Daoy (cell line): ENCODE data around the gene CYP2E1. TPM values are rescaled to one million over a fixed set of nuclear protein-coding genes. Genes with fewer than 3 reads are reported as not detected.
"Not testable (repeated sequence)": the region's sequence is repeated elsewhere in the genome, so short reads cannot be mapped to it uniquely, and the experiment has no call there.

Experiments used
- DNase-seq: peaks from one replicate; pipeline ENCODE4 v3.0.0-alpha.2; 2015; ENCODE audit warnings: low read depth
- total RNA-seq: library from RNA; depleted of rRNA; stranded (reverse); fragments of >200 nt; shearing (Covaris generic); gene quantifications from 2 replicates; pipeline ENCODE4 v1.2.3, GENCODE V29; 2014; rRNA removed

Gene CYP2E1
- total RNA-seq, 1 experiment from 2014 or later, result 2.5 TPM

GRCh38 chr10:133569801-133570200, 42.6 kb downstream of the CYP2E1 start:
- not testable (repeated sequence) for DNase-seq

DNA sequence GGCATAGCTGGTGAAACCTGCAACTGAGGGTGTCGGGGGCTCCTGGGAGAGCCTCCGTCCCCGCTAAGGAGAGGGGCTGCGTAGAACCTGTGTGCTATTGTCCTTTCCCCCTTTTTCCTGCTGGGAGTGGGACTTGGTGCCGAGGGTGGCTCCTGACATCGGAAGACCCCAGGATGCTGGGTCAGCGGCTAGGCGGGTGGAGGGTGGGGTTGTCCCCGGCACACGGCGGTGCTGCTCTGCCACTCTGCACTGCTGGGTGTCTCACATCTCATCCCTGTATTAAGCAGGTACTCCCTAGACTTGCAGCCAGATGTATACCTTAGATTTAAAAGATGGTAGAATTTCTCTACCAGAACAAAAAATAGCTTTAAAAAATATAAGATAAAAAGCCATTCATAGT, 44.9 kb downstream of the CYP2E1 start:
- not testable (repeated sequence) for DNase-seq

GRCh38 chr10:133573460-133573859, 46.3 kb downstream of the CYP2E1 start:
- not testable (repeated sequence) for DNase-seq

DNA sequence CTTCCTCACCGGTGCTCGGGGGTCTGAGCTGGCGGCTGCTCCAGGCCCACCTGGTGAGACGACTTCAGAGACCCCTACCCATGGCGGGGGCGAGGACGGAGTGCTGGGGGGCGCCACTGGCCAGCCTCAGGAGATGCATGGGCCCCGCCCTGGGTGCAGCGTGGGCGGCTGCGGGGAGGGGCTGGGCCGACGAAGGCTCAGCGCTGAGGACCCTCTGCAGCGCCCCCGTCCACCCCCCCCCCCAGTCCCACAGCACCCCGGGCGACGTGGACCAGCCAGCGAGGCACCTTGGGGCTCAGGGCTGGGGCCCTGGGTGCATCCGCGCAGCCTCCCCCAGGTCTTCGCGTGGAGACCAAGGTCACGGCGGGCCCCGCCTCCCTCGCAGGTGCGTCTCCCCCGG, 49.9 kb downstream of the CYP2E1 start:
- DNase-seq, result not testable (repeated sequence)

Other genes starting within 250 kb of the CYP2E1 start
- gene TUBGCP2, start 218.5 kb upstream of the CYP2E1 start, total RNA-seq, result 19.8 and 21.6 TPM in 2 replicates
- gene ZNF511, start 218.4 kb upstream of the CYP2E1 start, total RNA-seq, result 29.8 and 40.9 TPM in 2 replicates
- not detected in 2 replicates for gene CALY, start 190.5 kb upstream of the CYP2E1 start, total RNA-seq
- not detected in 2 replicates for gene PRAP1, start 180.0 kb upstream of the CYP2E1 start, total RNA-seq
- gene FUOM, start 169.3 kb upstream of the CYP2E1 start, total RNA-seq, result 0.80 and 2.9 TPM in 2 replicates
- 79.0 and 94.8 TPM in 2 replicates for gene ECHS1, start 154.0 kb upstream of the CYP2E1 start, total RNA-seq
- gene PAOX, start 148.1 kb upstream of the CYP2E1 start, total RNA-seq, result 0.48 and 2.1 TPM in 2 replicates
- 35.8 and 51.0 TPM in 2 replicates for gene MTG1, start 133.2 kb upstream of the CYP2E1 start, total RNA-seq
- gene SPRN, start 102.7 kb upstream of the CYP2E1 start, total RNA-seq, result not detected in 2 replicates
- 0.06 and 0.40 TPM in 2 replicates for gene SCART1, start 73.4 kb upstream of the CYP2E1 start, total RNA-seq
- gene SYCE1, start 38.2 kb downstream of the CYP2E1 start, total RNA-seq, result 0.80 TPM in 1 of 2 replicates, not detected in the other
- gene FRG2B, start 99.4 kb downstream of the CYP2E1 start, total RNA-seq, result not detected in 2 replicates